Nephron progenitor cell (in vitro differentiated cells): ENCODE data around the gene BTN1A1.

Experiments
- DNase-seq: peaks from one replicate; pipeline ENCODE4 v3.0.0; 2021
- H3K27ac Mint-ChIP-seq: 2 replicates; pipeline ENCODE4 v1.8.0; 2021; ENCODE audit warnings: mild to moderate bottlenecking, moderate library complexity, mixed read lengths
- H3K27me3 Mint-ChIP-seq: 2 replicates; pipeline ENCODE4 v1.8.0; 2021; ENCODE audit warnings: mild to moderate bottlenecking, low read depth, mixed read lengths; ENCODE audit not compliant: poor library complexity
- H3K36me3 Mint-ChIP-seq: 2 replicates; pipeline ENCODE4 v1.8.0; 2021; ENCODE audit warnings: low read depth, mixed read lengths
- H3K4me1 Mint-ChIP-seq: 2 replicates; pipeline ENCODE4 v1.8.0; 2021; ENCODE audit warnings: mixed read lengths
- H3K4me3 Mint-ChIP-seq: 2 replicates; pipeline ENCODE4 v1.8.0; 2021; ENCODE audit warnings: mild to moderate bottlenecking, moderate library complexity, mixed read lengths
- H3K9me3 Mint-ChIP-seq: 2 replicates; pipeline ENCODE4 v1.8.0; 2021; ENCODE audit warnings: mild to moderate bottlenecking, moderate library complexity, mixed read lengths
- TF ChIP-seq, protein P1 (sequence below): fragments of 200-600 bp; sonication (generic); IDR thresholded peaks from 2 replicates; pipeline ENCODE4 v1.5.0; 2021; ENCODE audit warnings: antibody characterized with exemption

The BTN1A1 gene

DNA sequence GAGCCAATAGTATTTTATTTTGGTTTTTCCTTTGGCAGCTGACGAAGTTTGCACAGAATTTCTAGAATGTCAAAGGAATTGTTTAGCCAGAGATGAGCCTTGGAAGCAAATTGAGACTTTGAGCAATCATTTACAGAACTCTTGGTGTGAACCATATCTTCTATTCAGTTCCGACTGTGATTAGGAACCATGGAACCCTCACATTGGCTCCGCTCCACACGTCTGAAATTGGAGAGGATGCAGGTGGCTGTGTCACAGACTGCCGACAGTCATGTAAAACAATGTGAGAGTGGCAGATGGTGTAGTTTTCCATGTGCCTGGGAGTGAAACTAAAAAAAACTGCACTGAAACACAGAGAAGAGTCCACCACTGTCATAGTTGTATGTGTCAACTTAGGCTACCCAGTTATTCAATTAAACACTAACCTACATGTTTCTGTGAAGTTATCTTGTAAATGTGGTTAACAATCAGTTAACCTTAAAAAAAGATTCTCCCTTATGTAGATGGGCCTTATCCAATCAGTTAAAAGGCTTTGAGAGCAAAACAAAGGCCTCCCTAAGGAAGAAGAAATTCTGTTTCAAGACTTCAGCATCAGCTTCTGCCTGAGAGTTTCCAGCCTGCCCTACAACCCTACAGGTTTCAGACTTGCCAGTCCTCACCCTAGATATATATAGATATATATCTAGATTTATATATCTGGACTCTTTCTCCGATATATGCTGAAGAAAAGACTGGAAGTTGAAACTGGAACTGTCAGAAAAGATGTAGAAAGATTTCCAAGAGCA lies 34.8 kb downstream of the BTN1A1 start:
- H3K36me3 Mint-ChIP-seq, result peaks cover 2% of the 10 kb centered on the region

DNA sequence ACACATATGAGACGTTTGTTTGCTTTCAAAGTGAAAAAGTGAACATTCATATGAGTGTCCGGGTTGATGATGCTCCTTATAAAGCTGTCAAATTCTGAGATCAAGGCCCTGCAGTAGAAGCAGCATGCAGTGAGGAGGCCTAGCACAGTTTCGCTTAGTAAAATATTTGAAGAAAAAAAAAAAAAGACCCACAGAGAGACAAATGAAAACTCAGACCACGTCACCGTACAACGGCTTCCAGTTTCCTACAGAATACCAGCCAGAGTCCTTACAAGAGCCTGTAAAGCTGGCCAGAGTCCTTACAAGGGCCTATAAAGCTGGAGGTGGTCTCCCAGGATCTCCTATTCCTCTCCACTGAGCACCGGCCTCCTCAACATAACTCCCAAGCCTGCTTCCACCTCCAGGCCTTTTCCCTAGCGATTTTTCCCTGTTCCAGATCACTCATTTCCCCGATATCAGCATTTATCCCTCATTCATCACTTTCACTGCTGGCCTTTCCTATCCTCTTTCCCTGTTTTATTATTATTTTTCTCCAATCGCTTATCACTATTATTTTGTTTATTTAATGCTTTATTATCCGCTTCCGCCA lies 36.6 kb downstream of the BTN1A1 start:
- Mint-ChIP-seq H3K4me1 (peaks cover 59% of the 10 kb centered on the region), H3K4me3 (peak overlapping the region; percentile 90), H3K9me3 (no peaks in the 10 kb centered on the region), H3K27ac (peak overlapping the region; percentile 98), H3K27me3 (peaks cover 7% of the 10 kb centered on the region), H3K36me3 (peaks cover 16% of the 10 kb centered on the region)
- TF ChIP-seq, protein P1, sequence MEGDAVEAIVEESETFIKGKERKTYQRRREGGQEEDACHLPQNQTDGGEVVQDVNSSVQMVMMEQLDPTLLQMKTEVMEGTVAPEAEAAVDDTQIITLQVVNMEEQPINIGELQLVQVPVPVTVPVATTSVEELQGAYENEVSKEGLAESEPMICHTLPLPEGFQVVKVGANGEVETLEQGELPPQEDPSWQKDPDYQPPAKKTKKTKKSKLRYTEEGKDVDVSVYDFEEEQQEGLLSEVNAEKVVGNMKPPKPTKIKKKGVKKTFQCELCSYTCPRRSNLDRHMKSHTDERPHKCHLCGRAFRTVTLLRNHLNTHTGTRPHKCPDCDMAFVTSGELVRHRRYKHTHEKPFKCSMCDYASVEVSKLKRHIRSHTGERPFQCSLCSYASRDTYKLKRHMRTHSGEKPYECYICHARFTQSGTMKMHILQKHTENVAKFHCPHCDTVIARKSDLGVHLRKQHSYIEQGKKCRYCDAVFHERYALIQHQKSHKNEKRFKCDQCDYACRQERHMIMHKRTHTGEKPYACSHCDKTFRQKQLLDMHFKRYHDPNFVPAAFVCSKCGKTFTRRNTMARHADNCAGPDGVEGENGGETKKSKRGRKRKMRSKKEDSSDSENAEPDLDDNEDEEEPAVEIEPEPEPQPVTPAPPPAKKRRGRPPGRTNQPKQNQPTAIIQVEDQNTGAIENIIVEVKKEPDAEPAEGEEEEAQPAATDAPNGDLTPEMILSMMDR, result no peak
- no peak for DNase-seq

More for the DNA sequence above, 34.8 kb downstream of the BTN1A1 start:
- Mint-ChIP-seq H3K9me3 (no peaks in the 10 kb centered on the region), H3K27ac (peak overlapping the region; percentile 96), H3K27me3 (peaks cover 7% of the 10 kb centered on the region), H3K4me3 (peak overlapping the region; percentile 61), H3K4me1 (peaks cover 47% of the 10 kb centered on the region)
- DNase-seq, result no peak
- TF ChIP-seq, protein P1, result no peak

DNA sequence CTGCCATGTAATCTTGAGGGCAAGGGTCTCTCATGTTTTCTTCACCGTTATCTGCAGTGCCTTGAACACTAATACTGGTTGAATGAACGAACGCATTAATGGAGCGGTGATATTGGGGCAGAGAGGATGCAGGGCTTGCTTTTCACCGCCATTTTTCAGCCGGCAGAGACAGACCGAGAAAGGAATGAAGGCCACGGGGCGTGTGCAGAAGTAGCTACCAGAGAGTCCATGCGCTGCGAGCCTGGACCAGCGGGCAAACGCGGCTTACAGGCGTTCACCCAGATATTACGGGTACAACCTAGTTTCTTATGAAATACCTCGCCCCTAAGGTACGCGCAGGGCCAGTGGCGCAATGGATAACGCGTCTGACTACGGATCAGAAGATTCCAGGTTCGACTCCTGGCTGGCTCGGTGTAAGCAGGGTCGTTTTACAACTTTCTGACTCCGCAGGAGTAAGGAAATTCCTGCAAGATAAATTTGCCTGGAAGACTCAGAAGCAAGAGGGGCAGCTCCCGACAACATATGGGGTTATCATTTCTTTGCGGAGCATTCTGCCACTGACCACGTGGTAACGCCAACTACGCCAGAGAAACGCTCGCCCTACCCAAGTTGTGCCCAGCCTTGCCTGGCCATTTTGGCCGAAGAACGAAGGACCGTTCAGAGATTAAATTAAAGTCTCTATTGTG lies 37.2 kb downstream of the BTN1A1 start:
- Mint-ChIP-seq H3K4me1 (peaks cover 61% of the 10 kb centered on the region), H3K27ac (peak overlapping the region; percentile 98)

DNA sequence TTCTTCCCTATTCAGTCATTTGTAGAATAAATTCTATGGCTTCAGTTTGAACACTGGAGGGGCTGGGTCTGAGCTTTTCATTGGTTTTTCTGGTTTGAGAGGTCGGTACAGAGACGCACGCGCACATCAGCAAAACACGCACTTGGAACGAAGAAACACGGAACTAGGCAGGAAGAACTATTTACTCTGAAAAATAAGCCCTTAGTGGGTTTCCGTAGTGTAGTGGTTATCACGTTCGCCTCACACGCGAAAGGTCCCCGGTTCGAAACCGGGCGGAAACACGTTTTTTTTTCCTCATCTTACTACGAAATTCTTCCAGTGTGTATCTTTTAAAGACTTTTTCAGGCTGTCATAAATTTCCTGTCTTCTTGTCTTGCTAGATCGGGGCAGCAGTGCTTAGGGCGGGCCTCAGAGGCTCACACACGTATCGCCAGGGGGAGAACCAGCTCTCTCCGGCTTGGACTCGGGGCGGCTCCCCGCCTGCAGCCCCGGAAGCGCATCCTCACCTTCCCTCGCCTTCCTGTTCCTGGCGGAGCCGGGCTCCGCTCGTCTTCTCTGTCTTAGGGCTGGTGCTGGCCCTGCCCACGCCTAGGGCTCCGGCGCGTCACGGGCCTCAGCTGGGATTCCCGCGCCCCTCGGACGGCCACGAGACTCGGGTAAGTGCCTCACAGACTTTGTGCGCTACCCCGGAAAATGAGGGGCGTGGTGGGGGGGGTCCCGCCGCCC lies 37.9 kb downstream of the BTN1A1 start, which contains the start of gene HMGN4:
TSS of gene HMGN4 (plus strand) at position 521 of the 726 bp plus-strand sequence. CDS start 6,841 bp downstream, outside the sequence.
- Mint-ChIP-seq H3K4me3 (peak within 1 kb of the TSS; percentile 90), H3K27ac (peak within 1 kb of the TSS; percentile 98), H3K36me3 (peaks cover 26% of the 10 kb centered on the region), H3K9me3 (no peaks in the 10 kb centered on the region), H3K27me3 (peaks cover 5% of the 10 kb centered on the region), H3K4me1 (peaks cover 58% of the 10 kb centered on the region)
- peak; percentile 72 for DNase-seq
- TF ChIP-seq, protein P1, result no peak

More for the DNA sequence above, 37.2 kb downstream of the BTN1A1 start:
- Mint-ChIP-seq H3K36me3 (peaks cover 20% of the 10 kb centered on the region), H3K9me3 (no peaks in the 10 kb centered on the region), H3K4me3 (peak overlapping the region; percentile 90), H3K27me3 (peaks cover 7% of the 10 kb centered on the region)
- DNase-seq, result peak; percentile 85
- TF ChIP-seq, protein P1, result no peak

DNA sequence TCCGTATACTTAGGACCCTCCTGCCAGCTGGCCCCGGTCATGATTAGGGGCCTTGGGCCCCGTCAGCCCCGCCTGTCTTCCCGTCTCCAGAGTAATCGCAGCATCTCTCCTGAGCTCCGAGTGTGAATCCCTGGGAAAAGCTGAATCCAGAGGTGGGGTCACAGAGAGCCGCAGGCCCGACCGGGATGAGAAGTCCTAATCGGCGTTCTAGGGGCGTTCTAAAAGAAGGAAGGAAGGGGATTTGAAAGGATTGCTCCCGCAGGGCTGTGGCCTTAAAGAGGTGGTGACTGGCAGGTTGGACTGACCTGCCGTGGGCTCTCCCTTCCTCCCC lies 38.4 kb downstream of the BTN1A1 start:
- TF ChIP-seq, protein P1, result no peak
- H3K4me3 Mint-ChIP-seq, result peak overlapping the region; percentile 90
- no peak for DNase-seq
- peaks cover 53% of the 10 kb centered on the region for H3K4me1 Mint-ChIP-seq
- H3K27me3 Mint-ChIP-seq, result peaks cover 3% of the 10 kb centered on the region
- H3K36me3 Mint-ChIP-seq, result peaks cover 29% of the 10 kb centered on the region
- H3K27ac Mint-ChIP-seq, result peak overlapping the region; percentile 98
- no peaks in the 10 kb centered on the region for H3K9me3 Mint-ChIP-seq
